Activated T-cell treated with anti-CD3 and anti-CD28 coated beads for 1 hour (primary cell): ENCODE data around the gene SMYD3.

Experiments used
- DNase-seq: peaks from one replicate; pipeline ENCODE4 v3.0.0-alpha.2; 2020; ENCODE audit warnings: low read depth

Gene SMYD3

DNA sequence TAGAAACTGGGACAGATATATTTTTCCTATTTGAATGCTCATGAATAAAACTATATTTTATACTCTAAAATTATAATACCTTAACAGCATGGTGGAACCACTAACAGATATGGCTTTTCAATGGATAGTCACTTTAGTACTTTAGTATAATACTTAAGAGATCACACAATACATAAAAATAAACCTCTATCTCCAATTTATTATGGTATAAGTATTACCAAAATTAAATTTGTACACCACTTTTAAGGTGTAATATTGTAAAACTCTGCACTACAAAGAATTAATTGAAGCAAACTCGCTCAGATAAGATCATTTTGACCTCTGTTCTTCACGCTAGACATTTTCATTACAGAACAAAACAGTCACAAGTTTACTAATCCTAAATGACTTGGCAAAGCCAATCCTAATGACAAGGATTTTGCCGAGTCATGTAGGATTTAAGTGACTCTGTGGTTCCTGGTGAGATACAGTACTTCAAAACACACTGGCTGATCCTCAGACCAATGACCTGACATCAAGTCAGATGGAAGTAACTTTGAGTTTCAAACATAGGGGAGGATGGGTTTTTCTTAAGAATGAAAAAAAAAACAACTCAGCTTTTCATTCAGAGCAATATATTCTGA, 200.6 kb downstream of the SMYD3 start:
- DNase-seq = no peak

- DNase-seq = no peak
Measured at GRCh38 chr1:246304484-246305259, 202.4 kb downstream of the SMYD3 start.

GRCh38 chr1:246302711-246303317, 204.3 kb downstream of the SMYD3 start:
- no peak for DNase-seq

GRCh38 chr1:246302251-246302625, 204.8 kb downstream of the SMYD3 start:
- DNase-seq = no peak

GRCh38 chr1:246301553-246302250, 205.4 kb downstream of the SMYD3 start:
- DNase-seq = no peak

DNA sequence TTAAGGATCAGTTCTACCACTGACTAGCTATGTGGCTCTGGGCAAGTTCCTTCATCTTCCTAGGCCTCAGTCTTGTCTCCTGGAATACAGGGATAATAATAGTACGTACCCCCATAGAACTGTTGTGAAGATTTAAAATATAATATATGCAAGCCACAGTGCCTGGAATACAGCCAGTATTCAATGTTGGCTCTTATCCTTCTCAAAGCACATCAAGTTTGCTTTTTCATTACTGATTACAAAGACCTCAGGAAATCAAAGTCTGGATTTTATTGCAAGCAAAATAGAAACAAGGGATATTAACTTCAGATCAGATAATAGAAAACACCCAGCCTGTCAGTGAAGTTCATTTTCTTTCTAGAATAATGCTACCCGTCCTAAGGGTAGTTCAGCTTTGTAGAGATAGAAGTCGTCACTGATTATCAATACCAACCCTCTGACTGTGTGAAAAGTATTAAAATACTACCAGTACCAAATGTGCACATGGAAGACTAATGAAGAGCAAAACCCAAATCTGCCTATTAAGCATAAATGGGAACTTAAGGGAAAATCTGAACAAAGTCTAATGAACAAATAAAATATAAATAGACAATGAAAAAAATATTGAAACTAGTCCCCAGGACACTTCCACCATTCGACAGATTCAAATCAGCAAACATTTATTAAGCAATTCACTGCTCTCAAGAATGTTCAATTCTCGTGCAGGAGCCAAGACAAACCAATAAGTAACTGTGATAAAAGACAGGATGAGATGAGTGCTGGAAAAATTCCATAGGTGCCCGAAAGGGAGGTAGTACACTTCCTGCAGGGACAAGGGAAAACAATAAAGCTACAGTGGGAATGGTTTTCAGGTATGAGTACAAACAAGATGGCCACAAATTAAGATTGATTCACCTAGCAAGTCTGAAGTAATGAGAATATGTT, 206.2 kb downstream of the SMYD3 start:
- no peak for DNase-seq

GRCh38 chr1:246297279-246298265, 209.5 kb downstream of the SMYD3 start:
- DNase-seq = no peak

GRCh38 chr1:246295968-246296367, 211.1 kb downstream of the SMYD3 start:
- no peak for DNase-seq

- DNase-seq = no peak
Measured at GRCh38 chr1:246295340-246295739, 211.7 kb downstream of the SMYD3 start.

DNA sequence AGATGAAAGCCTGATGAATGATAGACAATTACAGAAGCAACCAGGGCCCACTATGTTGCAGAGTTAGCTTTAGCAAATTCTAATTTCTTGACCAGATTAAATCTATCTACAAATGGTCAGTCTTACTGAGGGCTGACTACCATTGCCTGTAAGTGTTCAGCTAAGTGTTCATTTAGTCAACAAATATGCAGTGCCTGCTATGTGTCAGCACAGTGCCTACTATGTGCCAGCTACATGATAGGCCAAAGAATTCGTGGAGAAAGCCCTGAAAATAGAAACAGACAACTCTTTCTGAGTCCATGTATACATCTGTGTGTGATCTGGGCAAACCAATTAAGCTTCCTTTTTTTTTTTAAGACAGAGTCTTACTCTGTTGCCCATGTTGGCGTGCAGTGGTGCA, 212.8 kb downstream of the SMYD3 start:
- no peak for DNase-seq

- no peak for DNase-seq
Measured at GRCh38 chr1:246293366-246294121, 213.5 kb downstream of the SMYD3 start.

DNA sequence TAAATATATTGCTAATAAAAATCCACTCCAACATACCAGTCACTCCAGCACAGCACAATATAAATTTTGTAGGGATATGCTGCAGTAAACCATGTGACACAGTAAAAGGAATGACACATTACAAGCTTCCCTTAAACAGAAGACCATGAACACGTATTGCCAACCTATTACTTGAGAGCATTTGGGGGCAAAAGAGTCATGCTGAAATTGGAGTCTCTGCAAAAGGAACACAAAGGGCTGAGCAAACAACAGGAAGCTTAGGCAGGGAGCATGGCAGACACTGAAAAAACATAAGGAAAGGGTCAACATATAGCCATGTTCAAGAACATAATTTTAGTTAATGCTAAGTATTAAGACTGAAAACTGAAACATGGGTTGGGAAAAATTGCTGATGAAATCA, 214.5 kb downstream of the SMYD3 start:
- DNase-seq = no peak

DNA sequence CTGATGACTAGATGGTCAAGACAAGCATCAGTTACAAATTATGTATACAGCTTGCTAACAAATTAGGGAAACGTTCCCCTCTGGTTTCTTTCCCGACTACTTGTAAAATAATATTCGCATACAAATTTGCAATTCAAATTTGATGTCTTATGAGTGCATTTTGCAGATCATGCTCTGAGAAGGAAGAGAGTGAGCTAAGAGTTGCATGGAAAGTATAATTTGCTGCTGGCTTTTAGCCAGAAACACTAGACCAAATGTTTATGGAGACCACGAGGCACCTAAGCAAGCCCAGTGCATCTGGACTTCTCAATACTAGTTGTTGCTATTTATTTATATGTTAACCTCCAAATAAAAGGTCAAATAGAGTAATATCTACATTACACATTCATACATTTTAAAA, 216.0 kb downstream of the SMYD3 start:
- DNase-seq = no peak

- no peak for DNase-seq
Measured at GRCh38 chr1:246283771-246284410, 223.2 kb downstream of the SMYD3 start.

GRCh38 chr1:246281639-246282038, 225.4 kb downstream of the SMYD3 start:
- DNase-seq = no peak

GRCh38 chr1:246281195-246281594, 225.9 kb downstream of the SMYD3 start:
- no peak for DNase-seq

- DNase-seq = no peak
Measured at GRCh38 chr1:246280551-246280950, 226.5 kb downstream of the SMYD3 start.

DNA sequence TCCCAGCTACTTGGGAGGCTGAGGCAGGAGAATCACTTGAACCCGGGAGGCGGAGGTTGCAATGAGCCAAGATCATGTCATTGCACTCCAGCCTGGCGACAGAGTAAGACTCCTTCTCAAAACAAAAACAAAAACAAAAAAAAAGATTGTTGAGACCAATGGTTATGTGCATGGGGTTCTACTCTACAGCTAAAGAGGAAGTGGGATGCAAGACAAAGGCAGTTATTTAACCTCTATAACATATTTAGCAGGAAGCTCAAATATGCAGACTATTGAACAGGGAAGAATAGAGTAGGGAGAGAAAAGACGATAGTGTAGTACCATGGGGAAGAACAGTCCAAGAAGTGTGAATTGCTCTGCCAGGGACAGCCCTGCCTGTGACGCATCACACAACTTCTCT, 227.7 kb downstream of the SMYD3 start:
- DNase-seq = no peak

GRCh38 chr1:246278371-246278770, 228.7 kb downstream of the SMYD3 start:
- DNase-seq = no peak
